A549 (cell line): ENCODE data around the gene FUOM. TPM values are rescaled to one million over a fixed set of nuclear protein-coding genes. Genes with fewer than 3 reads are reported as not detected.

Experiments
- ATAC-seq, 2 experiments: fragments of 200-7000 bp in 1 of 2; fragments of >200 bp in 1 of 2; cut with Nextera tagmentation in 1 of 2; cut with Tn5 transposase in 1 of 2; 3 replicates each; pipeline versions ENCODE4 v1.8.0 to v1.9.1; 2018 to 2020; ENCODE audit warnings: mild to moderate bottlenecking in 1 of 2, moderate library complexity in 1 of 2
- CTCF ChIA-PET: fragments of 300-600 bp; sonication (Branson Sonifier 250); formaldehyde crosslinking; extraction: SDS; loops from one replicate; lab custom pipeline; 2021; ENCODE audit warnings: antibody characterized with exemption, inconsistent platforms; lab: Yijun Ruan, JAX
- POLR2A ChIA-PET: fragments of 350-600 bp; formaldehyde crosslinking; extraction: SDS; loops from one replicate; lab custom pipeline; 2021; ENCODE audit warnings: antibody characterized with exemption, inconsistent platforms; lab: Yijun Ruan, JAX
- DNase-seq, 2 experiments: peaks; one replicate each; pipeline versions ENCODE4 v3.0.0 to v3.0.0-alpha.2; 2011 to 2016; ENCODE audit warnings: low read depth in 1 of 2, low spot score in 1 of 2
- FAIRE-seq: peaks from 2 replicates; lab custom pipeline; 2011; peaks lifted over from hg19 to GRCh38; lab: Jason Lieb, UNC
- H3K27ac ChIP-seq, 2 experiments: fragments of >200 bp; sonication (Bioruptor Twin); formaldehyde crosslinking; 3 replicates each; pipeline ENCODE4 v1.5.1; 2016 to 2017
- H3K4me1 ChIP-seq: fragments of >200 bp; sonication (Bioruptor Twin); formaldehyde crosslinking; 3 replicates; pipeline ENCODE4 v1.6.1; 2016
- H3K4me2 ChIP-seq: fragments of >200 bp; sonication (Bioruptor Twin); formaldehyde crosslinking; 3 replicates; pipeline ENCODE4 v1.6.1; 2016
- H3K4me3 ChIP-seq: fragments of >200 bp; sonication (Bioruptor Twin); formaldehyde crosslinking; 3 replicates; pipeline ENCODE4 v1.5.1; 2016
- H3K9me3 ChIP-seq: fragments of >200 bp; sonication (Bioruptor Twin); formaldehyde crosslinking; 3 replicates; pipeline ENCODE4 v1.6.1; 2016
- BCL3 ChIP-seq: fragments of >200 bp; sonication (Bioruptor Twin); formaldehyde crosslinking; IDR thresholded peaks from 3 replicates; pipeline ENCODE4 v1.6.1; 2016
- CBX8 ChIP-seq: fragments of 200-600 bp; sonication (generic); IDR thresholded peaks from 2 replicates; pipeline ENCODE4 v1.6.1; 2016
- CEBPB ChIP-seq, 2 experiments: fragments of >200 bp in 1 of 2; sonication (Bioruptor Twin) in 1 of 2; formaldehyde crosslinking in 1 of 2; IDR thresholded peaks; 2 replicates each; pipeline ENCODE4 v1.6.1; 2012 to 2016
- CHD2 ChIP-seq: fragments of 150-350 bp; IDR thresholded peaks from 2 replicates; pipeline ENCODE4 v1.6.1; 2014; ENCODE audit warnings: low read length; ENCODE audit not compliant: partially characterized antibody
- EHMT2 ChIP-seq: fragments of 200-600 bp; sonication (generic); IDR thresholded peaks from 2 replicates; pipeline ENCODE4 v1.6.1; 2016; ENCODE audit warnings: antibody characterized with exemption, low read depth, mild to moderate bottlenecking, moderate library complexity
- EP300 ChIP-seq, 2 experiments: fragments of >200 bp; sonication (Bioruptor Twin); formaldehyde crosslinking; IDR thresholded peaks; 2 replicates in 1 of 2; 3 replicates in 1 of 2; pipeline ENCODE4 v1.6.1; 2016 to 2017
- FOSB ChIP-seq: fragments of 250-450 bp; sonication (Bioruptor Pico); IDR thresholded peaks from 2 replicates; pipeline ENCODE4 v1.5.0; 2020; ENCODE audit warnings: mild to moderate bottlenecking, moderate library complexity
- FOSL2 ChIP-seq, 2 experiments: fragments of 450-650 bp in 1 of 2; fragments of >200 bp in 1 of 2; sonication (Bioruptor Twin) in 1 of 2; formaldehyde crosslinking; IDR thresholded peaks; 2 replicates each; pipeline versions ENCODE4 v1.5.0 to v1.6.1; 2016 to 2020; ENCODE audit warnings: mild to moderate bottlenecking in 1 of 2, moderate library complexity in 1 of 2
- GATA3 ChIP-seq: IDR thresholded peaks from 2 replicates; pipeline ENCODE4 v1.6.1; 2012; ENCODE audit warnings: borderline replicate concordance
- HEYL ChIP-seq: fragments of 250-450 bp; sonication (Bioruptor Pico); IDR thresholded peaks from 2 replicates; pipeline ENCODE4 v1.8.0; 2021; ENCODE audit warnings: mild to moderate bottlenecking, moderate library complexity
- HOXA7 ChIP-seq: fragments of 250-450 bp; sonication (Bioruptor Pico); IDR thresholded peaks from 2 replicates; pipeline ENCODE4 v1.5.0; 2020; ENCODE audit warnings: mild to moderate bottlenecking, moderate library complexity
- HOXB5 ChIP-seq: fragments of 250-450 bp; sonication (Bioruptor Pico); IDR thresholded peaks from 2 replicates; pipeline ENCODE4 v1.5.0; 2020; ENCODE audit warnings: mild to moderate bottlenecking, moderate library complexity
- JUN ChIP-seq, 2 experiments: fragments of >200 bp; sonication (Bioruptor Twin); formaldehyde crosslinking; IDR thresholded peaks; 2 replicates in 1 of 2; 3 replicates in 1 of 2; pipeline ENCODE4 v1.6.1; 2016 to 2017
- KDM1A ChIP-seq: fragments of 200-600 bp; sonication (generic); IDR thresholded peaks from 2 replicates; pipeline ENCODE4 v1.6.1; 2016; ENCODE audit warnings: low read depth, mild to moderate bottlenecking
- SMC3 ChIP-seq: fragments of >200 bp; sonication (Bioruptor Twin); formaldehyde crosslinking; IDR thresholded peaks from 3 replicates; pipeline ENCODE4 v1.6.1; 2018; ENCODE audit warnings: inconsistent platforms
- SREBF2 ChIP-seq: fragments of 450-650 bp; IDR thresholded peaks from 2 replicates; pipeline ENCODE4 v1.6.1; 2014; ENCODE audit warnings: mild to moderate bottlenecking, moderate library complexity
- ZNF302 ChIP-seq: fragments of 250-450 bp; sonication (Bioruptor Pico); IDR thresholded peaks from 2 replicates; pipeline ENCODE4 v1.9.0; 2021; ENCODE audit warnings: inconsistent platforms, mild to moderate bottlenecking, moderate library complexity
- WGBS: methylation state at CpG from one replicate; pipeline ENCODE4 v1.1.6; 2017; ENCODE audit errors: missing lambda C conversion rate; 5-methylcytosine and 5-hydroxymethylcytosine counted together
- polyA plus RNA-seq, 4 experiments: library from polyadenylated mRNA; depleted of rRNA in 3 of 4; stranded (reverse); fragments of >200 nt; fragmentation: RNase III in 1 of 4; extraction: RNeasy Plus Mini Kit Qiagen cat#74134 plus additional on column Dnase treatment in 1 of 4; gene quantifications; 2 replicates in 3 of 4; 3 replicates in 1 of 4; pipeline ENCODE4 v1.2.3, GENCODE V29; 2011 to 2017
- TF ChIP-seq, protein P1 (sequence below): fragments of >200 bp; sonication (Bioruptor Twin); formaldehyde crosslinking; IDR thresholded peaks from 3 replicates; pipeline ENCODE4 v1.5.1; 2016
- TF ChIP-seq, protein P2 (sequence below): fragments of 150-350 bp; IDR thresholded peaks from 2 replicates; pipeline ENCODE4 v1.6.1; 2014; ENCODE audit warnings: low read depth, mild to moderate bottlenecking, low read length
- TF ChIP-seq, protein P3 (sequence below): fragments of 450-650 bp; IDR thresholded peaks from 2 replicates; pipeline ENCODE4 v1.6.1; 2014; ENCODE audit warnings: antibody characterized with exemption

The FUOM gene
- polyA plus RNA-seq, 2 of the 4 experiments (the other 2 are of a cell fraction), result 6.8 to 8.1 TPM

GRCh38 chr10:133338080-133339071, 19.4 kb downstream of the FUOM start:
- FAIRE-seq (no peak), ATAC-seq (no peak), DNase-seq (no peak)
- Histone ChIP-seq H3K9me3 (no peaks in the 10 kb centered on the region), H3K4me1 (peaks cover 24% of the 10 kb centered on the region), H3K27ac (no peak overlapping the region), H3K4me2 (no peak overlapping the region), H3K4me3 (no peak overlapping the region)
- ChIA-PET POLR2A (no interaction called here), CTCF (no interaction called here)
- 59% methylated on average over 10 of the region's 10 CpGs for WGBS
- TF ChIP-seq JUN (IDR thresholded peaks at IDR 0.05) (no peak), EHMT2 (no peak), HOXA7 (no peak), BCL3 (no peak), SREBF2 (no peak), CHD2 (no peak), ZNF302 (no peak), EP300 (IDR thresholded peaks at IDR 0.05) (no peak), CEBPB (IDR thresholded peaks at IDR 0.05) (no peak), FOSB (no peak), KDM1A (no peak), HOXB5 (no peak), SMC3 (no peak), HEYL (CRISPR knock-in tag) (no peak), FOSL2 (IDR thresholded peaks at IDR 0.05) (no peak), FOSL2 (CRISPR knock-in tag; IDR thresholded peaks at IDR 0.05) (no peak), GATA3 (no peak)
- TF ChIP-seq, protein P1, sequence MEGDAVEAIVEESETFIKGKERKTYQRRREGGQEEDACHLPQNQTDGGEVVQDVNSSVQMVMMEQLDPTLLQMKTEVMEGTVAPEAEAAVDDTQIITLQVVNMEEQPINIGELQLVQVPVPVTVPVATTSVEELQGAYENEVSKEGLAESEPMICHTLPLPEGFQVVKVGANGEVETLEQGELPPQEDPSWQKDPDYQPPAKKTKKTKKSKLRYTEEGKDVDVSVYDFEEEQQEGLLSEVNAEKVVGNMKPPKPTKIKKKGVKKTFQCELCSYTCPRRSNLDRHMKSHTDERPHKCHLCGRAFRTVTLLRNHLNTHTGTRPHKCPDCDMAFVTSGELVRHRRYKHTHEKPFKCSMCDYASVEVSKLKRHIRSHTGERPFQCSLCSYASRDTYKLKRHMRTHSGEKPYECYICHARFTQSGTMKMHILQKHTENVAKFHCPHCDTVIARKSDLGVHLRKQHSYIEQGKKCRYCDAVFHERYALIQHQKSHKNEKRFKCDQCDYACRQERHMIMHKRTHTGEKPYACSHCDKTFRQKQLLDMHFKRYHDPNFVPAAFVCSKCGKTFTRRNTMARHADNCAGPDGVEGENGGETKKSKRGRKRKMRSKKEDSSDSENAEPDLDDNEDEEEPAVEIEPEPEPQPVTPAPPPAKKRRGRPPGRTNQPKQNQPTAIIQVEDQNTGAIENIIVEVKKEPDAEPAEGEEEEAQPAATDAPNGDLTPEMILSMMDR, result no peak
- TF ChIP-seq, protein P2, sequence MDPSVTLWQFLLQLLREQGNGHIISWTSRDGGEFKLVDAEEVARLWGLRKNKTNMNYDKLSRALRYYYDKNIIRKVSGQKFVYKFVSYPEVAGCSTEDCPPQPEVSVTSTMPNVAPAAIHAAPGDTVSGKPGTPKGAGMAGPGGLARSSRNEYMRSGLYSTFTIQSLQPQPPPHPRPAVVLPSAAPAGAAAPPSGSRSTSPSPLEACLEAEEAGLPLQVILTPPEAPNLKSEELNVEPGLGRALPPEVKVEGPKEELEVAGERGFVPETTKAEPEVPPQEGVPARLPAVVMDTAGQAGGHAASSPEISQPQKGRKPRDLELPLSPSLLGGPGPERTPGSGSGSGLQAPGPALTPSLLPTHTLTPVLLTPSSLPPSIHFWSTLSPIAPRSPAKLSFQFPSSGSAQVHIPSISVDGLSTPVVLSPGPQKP, result no peak
- TF ChIP-seq, protein P3, sequence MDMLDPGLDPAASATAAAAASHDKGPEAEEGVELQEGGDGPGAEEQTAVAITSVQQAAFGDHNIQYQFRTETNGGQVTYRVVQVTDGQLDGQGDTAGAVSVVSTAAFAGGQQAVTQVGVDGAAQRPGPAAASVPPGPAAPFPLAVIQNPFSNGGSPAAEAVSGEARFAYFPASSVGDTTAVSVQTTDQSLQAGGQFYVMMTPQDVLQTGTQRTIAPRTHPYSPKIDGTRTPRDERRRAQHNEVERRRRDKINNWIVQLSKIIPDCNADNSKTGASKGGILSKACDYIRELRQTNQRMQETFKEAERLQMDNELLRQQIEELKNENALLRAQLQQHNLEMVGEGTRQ, result no peak

GRCh38 chr10:133337370-133337725, 20.5 kb downstream of the FUOM start:
- H3K4me1 ChIP-seq, result peaks cover 22% of the 10 kb centered on the region
- no peak overlapping the region for H3K27ac ChIP-seq
- FAIRE-seq (no peak), DNase-seq (no peak), ATAC-seq (no peak)
- ChIA-PET CTCF (no interaction called here), POLR2A (no interaction called here)
- no peaks in the 10 kb centered on the region for H3K9me3 ChIP-seq
- TF ChIP-seq CBX8, result no peak
- TF ChIP-seq, protein P3, result peak; percentile 49
- peak overlapping the region; percentile 97 for H3K4me2 ChIP-seq
- 11% methylated on average over 3 of the region's 3 CpGs for WGBS
- no peak overlapping the region for H3K4me3 ChIP-seq
